GM04504 (cell line): ENCODE results near the gene PEAK1.

Experiments
- DNase-seq: peaks from one replicate; pipeline ENCODE4 v3.0.0-alpha.2; 2012; ENCODE audit warnings: low read depth

Gene PEAK1

DNA sequence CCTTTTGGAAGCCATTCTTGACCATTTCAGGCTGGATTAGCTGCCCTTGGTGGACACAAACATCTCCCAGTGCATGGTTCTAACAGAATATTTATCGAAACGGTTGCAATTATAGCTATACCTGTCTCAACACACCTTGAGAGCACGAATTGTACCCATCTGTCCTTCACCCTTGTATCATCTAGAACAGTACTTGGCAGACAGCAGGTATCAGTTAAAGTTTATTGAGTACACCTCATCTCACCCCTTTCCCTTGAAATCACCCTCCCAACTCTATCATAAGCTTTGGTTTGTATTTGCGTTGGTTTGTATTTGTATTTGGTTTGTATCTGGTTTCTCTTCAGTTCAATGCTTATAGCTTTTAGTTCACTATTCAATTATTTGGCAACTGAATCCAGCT, 361.4 kb downstream of the PEAK1 start:
- DNase-seq, result no peak

DNA sequence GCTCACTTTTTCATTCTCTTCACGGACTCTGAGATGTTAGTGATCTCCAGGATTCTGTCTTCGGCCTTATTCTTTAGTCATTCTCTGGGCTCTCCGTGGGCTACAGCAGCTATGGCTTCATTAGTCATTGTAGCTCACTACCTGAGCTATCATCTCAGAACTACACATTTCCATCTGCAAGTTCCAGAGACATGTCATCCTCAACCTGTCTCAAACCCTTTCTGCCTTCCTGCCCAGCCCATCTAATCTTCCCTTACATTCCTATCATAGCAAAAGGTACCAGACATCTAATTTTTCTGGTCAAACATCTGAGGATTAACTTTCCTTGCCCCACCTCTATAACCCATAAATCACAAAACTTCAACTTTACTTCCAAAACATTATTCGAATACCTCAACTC, 362.2 kb downstream of the PEAK1 start:
- no peak for DNase-seq

DNA sequence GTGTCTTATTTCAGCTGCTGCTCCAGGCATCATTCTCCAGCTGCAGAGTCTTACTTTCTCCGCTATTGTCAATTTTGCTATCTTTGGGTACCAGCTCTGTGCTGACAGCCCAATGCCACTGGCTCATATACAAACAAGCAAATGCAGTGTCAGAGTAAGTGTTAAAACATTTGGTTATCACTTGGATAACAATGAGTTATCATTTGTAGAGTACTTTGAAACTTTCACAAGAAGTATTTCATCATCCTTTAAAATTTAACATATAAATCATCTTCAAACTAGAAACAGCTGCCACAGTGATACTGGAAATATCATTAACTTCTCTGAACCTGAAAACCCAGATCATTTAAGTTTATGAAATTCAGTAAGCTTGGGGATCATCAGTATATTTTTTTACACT, 362.8 kb downstream of the PEAK1 start:
- DNase-seq, result no peak

DNA sequence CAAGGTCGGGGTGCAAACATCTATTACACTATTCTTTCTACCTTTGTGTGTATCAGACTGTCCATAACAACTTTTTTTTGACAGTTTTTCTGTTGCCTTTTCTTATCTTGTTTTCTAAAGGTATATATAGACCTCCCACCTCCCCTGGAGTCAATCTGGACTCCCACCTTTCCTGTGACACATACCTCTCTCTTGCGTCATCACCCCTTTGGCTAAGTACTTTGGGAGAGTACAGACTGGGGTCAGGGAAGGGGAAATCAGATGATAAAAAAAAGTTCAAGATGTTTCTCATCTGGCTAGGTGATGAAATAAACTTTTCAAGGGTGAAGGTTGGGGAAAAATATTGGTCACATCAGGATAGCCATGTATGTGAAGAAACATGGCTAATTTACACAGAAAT, 366.2 kb downstream of the PEAK1 start:
- no peak for DNase-seq

DNA sequence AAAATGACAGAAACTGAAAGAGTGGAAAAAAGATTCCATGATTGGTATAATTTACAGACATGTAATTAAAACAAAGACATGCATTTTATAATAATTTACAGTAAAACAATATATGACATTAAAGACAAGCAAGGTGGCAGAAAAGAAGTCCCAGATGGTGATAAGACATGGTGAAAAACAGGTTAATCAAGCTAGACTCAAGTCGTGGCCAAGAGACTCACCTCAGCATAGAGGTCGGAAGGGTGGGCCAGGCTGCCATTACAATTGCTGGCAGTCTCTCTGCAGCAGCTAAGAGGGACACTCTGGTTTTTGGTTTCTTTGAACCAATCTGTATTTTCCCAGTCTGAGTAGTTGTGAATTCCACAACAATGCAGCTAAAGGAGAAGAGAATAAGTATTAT, 367.3 kb downstream of the PEAK1 start:
- no peak for DNase-seq
